ENCODE data around the gene OR4E2.

Gene OR4E2

DNA sequence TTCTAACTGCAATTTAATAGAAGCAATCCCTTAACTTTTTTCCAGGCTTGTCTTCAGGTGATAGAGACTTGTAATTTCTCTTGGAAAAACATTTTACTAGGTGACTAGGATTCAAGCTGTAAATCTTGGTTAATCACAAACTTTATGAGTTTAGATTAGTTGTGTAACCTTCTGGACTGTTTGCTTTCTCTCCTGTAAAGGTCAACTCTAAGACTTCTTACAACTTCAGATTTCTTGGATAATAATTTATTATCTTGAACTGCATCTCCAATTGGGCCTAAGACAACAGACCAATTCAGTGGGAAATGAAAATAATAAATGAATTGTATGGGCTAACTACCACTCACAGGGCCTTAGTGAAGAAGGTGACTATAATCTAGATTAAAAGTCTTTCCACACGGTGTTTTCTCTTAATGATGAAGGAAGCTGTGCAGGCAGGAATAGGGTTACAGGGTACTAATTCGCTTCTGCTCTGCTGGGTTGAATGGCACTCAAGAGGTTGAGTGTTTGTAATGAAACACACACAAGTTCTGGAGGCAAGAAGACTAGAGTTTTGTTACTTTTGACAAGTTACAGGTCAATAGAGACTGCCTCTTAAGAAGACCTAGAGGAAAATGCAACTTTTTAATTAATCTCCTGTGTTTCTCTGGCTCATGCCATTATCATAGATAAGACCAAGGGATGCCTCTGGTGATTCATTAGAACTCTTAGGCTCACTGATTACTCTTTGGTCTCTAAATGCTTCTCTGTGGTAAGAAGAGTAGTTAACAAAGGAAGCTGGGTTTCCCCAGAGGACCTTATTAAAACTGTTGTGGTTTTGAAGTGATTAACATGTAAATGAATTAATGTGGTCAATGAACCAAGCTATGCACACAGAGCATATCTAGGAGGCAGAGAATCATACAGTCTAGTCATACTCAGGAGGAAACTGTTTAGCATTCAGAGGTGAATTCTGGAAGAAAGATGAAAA is 50.0 kb downstream of the OR4E2 start:
- DNase-seq (ENCODE audit: low read depth in 1 of 2, low spot score in 1 of 2), result no peak
- TF ChIP-seq, protein P1, sequence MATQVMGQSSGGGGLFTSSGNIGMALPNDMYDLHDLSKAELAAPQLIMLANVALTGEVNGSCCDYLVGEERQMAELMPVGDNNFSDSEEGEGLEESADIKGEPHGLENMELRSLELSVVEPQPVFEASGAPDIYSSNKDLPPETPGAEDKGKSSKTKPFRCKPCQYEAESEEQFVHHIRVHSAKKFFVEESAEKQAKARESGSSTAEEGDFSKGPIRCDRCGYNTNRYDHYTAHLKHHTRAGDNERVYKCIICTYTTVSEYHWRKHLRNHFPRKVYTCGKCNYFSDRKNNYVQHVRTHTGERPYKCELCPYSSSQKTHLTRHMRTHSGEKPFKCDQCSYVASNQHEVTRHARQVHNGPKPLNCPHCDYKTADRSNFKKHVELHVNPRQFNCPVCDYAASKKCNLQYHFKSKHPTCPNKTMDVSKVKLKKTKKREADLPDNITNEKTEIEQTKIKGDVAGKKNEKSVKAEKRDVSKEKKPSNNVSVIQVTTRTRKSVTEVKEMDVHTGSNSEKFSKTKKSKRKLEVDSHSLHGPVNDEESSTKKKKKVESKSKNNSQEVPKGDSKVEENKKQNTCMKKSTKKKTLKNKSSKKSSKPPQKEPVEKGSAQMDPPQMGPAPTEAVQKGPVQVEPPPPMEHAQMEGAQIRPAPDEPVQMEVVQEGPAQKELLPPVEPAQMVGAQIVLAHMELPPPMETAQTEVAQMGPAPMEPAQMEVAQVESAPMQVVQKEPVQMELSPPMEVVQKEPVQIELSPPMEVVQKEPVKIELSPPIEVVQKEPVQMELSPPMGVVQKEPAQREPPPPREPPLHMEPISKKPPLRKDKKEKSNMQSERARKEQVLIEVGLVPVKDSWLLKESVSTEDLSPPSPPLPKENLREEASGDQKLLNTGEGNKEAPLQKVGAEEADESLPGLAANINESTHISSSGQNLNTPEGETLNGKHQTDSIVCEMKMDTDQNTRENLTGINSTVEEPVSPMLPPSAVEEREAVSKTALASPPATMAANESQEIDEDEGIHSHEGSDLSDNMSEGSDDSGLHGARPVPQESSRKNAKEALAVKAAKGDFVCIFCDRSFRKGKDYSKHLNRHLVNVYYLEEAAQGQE (IDR thresholded peaks at IDR 0.05; ENCODE audit: insufficient replicate concordance, low read depth), result no peak
- TF ChIP-seq POLR2AphosphoS5 (IDR thresholded peaks at IDR 0.05; ENCODE audit: low read depth) (no peak), GABPA (IDR thresholded peaks at IDR 0.05; ENCODE audit: low read depth) (no peak), SPI1 (IDR thresholded peaks at IDR 0.05; ENCODE audit: borderline replicate concordance, low read depth) (no peak)
- TF ChIP-seq, protein P2, sequence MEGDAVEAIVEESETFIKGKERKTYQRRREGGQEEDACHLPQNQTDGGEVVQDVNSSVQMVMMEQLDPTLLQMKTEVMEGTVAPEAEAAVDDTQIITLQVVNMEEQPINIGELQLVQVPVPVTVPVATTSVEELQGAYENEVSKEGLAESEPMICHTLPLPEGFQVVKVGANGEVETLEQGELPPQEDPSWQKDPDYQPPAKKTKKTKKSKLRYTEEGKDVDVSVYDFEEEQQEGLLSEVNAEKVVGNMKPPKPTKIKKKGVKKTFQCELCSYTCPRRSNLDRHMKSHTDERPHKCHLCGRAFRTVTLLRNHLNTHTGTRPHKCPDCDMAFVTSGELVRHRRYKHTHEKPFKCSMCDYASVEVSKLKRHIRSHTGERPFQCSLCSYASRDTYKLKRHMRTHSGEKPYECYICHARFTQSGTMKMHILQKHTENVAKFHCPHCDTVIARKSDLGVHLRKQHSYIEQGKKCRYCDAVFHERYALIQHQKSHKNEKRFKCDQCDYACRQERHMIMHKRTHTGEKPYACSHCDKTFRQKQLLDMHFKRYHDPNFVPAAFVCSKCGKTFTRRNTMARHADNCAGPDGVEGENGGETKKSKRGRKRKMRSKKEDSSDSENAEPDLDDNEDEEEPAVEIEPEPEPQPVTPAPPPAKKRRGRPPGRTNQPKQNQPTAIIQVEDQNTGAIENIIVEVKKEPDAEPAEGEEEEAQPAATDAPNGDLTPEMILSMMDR (IDR thresholded peaks at IDR 0.05; ENCODE audit: insufficient read depth, low read length), result no peak
- H3K27me3 ChIP-seq (ENCODE audit: insufficient read depth, poor library complexity, severe bottlenecking), result peaks cover 3% of the 10 kb centered on the region
- H3K4me3 ChIP-seq (replicated peaks; ENCODE audit: insufficient read depth, low read length), result no peak overlapping the region
- H3K27ac ChIP-seq (replicated peaks), result no peak overlapping the region

DNA sequence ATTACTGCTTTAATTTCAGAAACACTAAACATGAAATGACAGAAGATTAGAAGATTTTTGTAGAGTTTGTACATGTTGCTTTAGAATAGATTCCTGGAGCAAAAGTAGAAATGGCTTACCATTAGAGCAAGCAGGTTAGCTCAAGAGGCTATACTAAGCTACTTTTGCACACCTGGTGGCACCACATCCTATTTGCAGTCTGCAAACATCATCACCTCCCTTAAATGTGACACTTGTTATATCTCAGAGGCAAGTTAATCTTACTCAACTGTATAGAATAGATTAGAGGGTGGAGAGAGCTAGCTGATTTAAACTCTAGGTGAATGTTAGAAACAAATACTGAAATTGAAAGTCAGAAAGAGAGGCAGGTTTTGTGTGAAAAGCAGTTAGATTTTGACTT is 50.7 kb downstream of the OR4E2 start:
- DNase-seq (ENCODE audit: low read depth in 1 of 2, low spot score in 1 of 2), result no peak
- no peak overlapping the region for H3K27ac ChIP-seq (replicated peaks)
- peaks cover 3% of the 10 kb centered on the region for H3K27me3 ChIP-seq (ENCODE audit: insufficient read depth, poor library complexity, severe bottlenecking)
- no peak overlapping the region for H3K4me3 ChIP-seq (replicated peaks; ENCODE audit: insufficient read depth, low read length)
- TF ChIP-seq, protein P1 (IDR thresholded peaks at IDR 0.05; ENCODE audit: insufficient replicate concordance, low read depth), result no peak
- TF ChIP-seq, protein P2 (IDR thresholded peaks at IDR 0.05; ENCODE audit: insufficient read depth, low read length), result no peak
- TF ChIP-seq GABPA (IDR thresholded peaks at IDR 0.05; ENCODE audit: low read depth), result no peak
- no peak for TF ChIP-seq SPI1 (IDR thresholded peaks at IDR 0.05; ENCODE audit: borderline replicate concordance, low read depth)
- TF ChIP-seq POLR2AphosphoS5 (IDR thresholded peaks at IDR 0.05; ENCODE audit: low read depth), result no peak

DNA sequence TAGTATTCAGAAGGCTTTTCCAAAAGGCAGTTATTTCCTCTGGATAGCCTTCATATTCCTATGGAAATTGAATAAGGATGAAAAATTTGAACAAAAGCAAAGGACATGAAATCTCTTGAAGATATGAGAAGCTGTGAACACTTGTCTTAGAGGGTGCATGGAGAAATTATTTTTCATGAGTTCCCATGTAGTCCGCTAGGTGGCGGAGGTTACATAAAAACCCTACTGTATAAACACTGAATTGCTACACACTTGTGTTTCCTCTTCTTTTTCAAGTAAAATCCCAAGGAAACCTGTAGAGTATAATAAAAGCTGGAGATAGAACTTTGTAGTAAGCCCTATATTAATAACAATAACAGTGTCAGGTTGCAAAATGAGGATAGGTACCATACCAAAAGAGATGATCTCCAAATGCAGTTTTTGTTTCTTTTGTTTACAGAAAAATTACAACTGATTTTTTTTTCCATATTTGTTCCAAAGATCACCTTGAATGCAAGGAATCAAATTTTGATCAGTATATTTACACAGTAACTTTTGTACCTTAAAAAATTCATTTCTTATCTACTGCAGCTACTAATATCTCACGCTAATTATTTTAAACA is 57.8 kb downstream of the OR4E2 start:
- peaks cover 2% of the 10 kb centered on the region for H3K27me3 ChIP-seq (ENCODE audit: insufficient read depth, poor library complexity, severe bottlenecking)
- TF ChIP-seq, protein P1 (IDR thresholded peaks at IDR 0.05; ENCODE audit: insufficient replicate concordance, low read depth), result no peak
- no peak for TF ChIP-seq GABPA (IDR thresholded peaks at IDR 0.05; ENCODE audit: low read depth)
- TF ChIP-seq SPI1 (IDR thresholded peaks at IDR 0.05; ENCODE audit: borderline replicate concordance, low read depth), result no peak
- TF ChIP-seq, protein P2 (IDR thresholded peaks at IDR 0.05; ENCODE audit: insufficient read depth, low read length), result peak; percentile 62
- peak; percentile 28 to 29 for DNase-seq (ENCODE audit: low read depth in 1 of 2, low spot score in 1 of 2)
- H3K27ac ChIP-seq (replicated peaks), result no peak overlapping the region
- no peak overlapping the region for H3K4me3 ChIP-seq (replicated peaks; ENCODE audit: insufficient read depth, low read length)

Data from HL-60 (cell line).